Stimulated activated CD4-positive, alpha-beta T cell treated with anti-CD3 and anti-CD28 coated beads, Interleukin-15, amount 100 ng/mL, for 1 hour (primary cell): ENCODE data around the gene NCKAP1.

ENCODE experiments used
- DNase-seq, 2 donors: peaks; one replicate each; pipeline ENCODE4 v3.0.0-alpha.2; 2020; ENCODE audit warnings: low read depth in 1 of 2, low spot score in 1 of 2

NCKAP1 gene

GRCh38 chr2:182952741-182953450, 85.4 kb downstream of the NCKAP1 start:
- no peak for DNase-seq

- no peak for DNase-seq
Measured at GRCh38 chr2:182951948-182952663, 86.2 kb downstream of the NCKAP1 start.

DNA sequence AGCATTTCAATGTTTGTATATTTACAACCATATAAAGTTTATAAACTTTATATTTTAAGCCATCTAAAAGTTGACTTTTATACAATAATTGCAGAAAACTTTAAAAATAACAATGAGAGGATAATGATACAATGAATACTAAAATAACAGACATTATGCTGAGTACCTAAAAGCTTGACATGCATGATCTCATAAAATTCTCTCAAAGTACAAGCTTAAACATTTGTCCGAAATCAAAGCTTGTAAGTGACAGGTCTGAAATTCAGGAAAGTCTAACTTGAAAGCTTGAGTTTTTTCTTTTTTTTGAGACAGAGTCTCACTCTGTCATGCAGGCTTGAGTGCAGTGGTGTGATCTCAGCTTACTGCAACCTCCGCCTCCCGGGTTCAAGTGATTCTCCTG, 87.7 kb downstream of the NCKAP1 start:
- no peak for DNase-seq

- DNase-seq = no peak
Measured at GRCh38 chr2:182949572-182950189, 88.6 kb downstream of the NCKAP1 start.

- DNase-seq = no peak
Measured at GRCh38 chr2:182949052-182949451, 89.2 kb downstream of the NCKAP1 start.

DNA sequence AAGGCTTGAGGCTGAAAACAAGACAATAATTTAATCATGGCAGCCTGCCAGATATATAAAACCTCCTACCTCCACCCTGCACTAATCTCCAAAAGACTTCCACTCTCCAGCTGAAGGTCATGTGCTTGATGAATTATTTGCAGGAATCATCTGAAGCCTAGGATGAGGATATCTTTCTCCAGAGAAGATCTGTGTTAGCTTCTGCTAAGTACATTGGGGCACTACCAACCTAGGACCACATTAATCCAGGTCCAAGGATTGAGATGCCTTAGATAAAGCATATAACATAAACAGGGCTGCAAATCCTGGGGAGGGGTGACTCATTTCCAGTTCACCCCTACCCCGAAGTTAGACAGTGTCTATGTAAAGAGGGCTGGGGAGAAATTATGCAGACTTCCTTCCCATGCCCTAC, 91.3 kb downstream of the NCKAP1 start:
- no peak for DNase-seq

GRCh38 chr2:182943339-182943738, 94.9 kb downstream of the NCKAP1 start:
- DNase-seq = no peak

DNA sequence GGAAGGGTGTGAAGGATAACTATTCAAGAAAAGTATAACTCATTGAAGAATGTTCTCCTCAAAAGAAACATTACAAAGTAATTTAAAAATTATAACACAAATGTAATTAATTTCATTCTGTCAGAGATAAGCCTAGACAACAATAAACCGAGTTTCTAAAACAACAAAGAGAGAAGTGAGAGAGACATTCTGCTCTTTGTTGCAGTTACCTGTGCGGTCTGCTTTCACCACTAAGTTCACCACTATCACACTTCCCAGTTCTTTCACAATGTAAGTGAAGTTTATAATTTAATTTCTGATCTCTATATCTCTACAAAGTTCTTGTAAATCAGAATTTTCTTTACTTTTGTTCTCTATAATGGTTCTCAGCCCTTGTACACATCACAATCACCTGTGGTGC, 95.5 kb downstream of the NCKAP1 start:
- DNase-seq = no peak

DNA sequence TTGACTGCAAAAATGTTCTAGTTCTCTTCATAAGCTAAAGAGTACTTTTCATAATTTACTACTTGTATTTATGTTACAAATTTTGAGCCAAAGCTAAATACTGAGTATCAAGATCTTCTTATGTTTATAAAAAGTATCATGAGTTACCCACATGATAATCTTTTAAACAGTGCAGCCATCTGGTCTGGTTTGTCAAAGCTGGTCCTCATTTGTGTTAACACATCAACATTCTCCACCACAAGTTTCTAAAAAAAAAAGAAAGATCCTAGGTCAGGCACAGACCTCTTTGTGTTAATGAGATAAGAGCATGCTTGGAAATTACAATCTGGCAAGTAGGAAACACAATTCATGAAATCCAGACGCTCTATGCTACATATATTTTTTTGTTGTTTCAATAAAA, 96.3 kb downstream of the NCKAP1 start:
- no peak for DNase-seq

DNA sequence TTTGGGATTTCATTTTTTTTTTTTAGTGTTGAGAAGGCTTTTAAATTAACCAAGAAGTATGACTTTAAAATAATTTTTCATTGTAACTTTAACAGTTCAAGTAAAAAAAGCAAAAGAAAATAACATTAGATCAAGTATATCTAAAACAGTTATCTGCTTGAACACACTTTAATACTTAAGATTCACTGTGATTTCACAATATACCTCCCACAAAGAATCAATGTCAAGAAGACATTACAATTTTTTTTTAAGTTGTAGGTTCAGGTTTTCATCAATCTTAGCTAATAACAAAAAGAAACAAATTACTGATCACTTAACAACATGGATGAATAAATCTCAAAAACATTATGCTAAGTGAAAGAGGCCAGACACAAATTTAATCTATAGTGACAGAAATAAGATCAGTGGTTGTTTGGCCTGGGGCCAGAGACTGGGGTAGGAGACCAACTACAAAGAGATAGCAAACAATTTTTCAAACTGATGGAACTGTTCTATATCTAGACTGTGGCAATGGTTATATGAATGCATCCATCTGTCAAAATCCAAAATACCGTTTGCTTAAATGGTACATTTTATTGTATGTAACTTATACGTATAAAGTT, 97.0 kb downstream of the NCKAP1 start:
- no peak for DNase-seq

DNA sequence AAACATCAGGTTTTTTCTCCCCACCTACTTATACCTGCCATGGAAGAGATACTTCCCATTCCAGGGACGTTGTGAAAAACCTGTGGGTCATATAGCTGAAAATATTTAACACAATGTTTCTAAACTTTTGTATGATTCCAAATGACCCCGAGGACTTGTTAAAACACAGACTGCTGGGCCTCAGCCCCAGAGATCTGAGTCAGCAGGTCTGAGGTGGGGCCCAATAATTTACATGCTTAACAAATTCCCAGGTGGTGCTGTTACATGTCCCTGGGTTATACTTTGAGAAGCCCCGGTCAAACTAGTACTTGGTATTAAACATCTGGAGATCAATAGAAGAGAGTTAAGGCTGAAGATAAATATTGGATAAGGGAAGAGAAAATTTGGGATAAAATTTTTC, 100.4 kb downstream of the NCKAP1 start:
- DNase-seq = no peak

- no peak for DNase-seq
Measured at GRCh38 chr2:182933629-182934028, 104.6 kb downstream of the NCKAP1 start.

DNA sequence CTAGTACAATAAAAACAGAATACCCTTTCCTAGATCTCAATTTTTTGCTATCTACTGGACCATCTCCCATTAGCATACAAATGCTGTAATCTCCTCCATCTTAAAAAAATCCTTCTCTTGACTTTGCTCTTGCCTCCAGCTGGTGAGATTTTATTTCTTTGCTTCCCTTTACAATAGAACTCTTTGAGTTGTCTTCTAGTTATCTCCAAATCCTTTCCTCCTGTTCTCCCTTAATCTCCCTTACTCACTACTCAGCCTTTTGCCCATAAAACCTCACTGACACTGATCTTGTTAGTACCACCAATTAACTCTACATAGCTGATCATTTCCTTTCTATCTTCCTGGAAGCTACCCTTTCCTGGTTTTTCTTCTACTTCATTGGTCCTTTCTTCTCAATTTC, 108.3 kb downstream of the NCKAP1 start:
- no peak for DNase-seq

GRCh38 chr2:182924306-182924705, 114.0 kb downstream of the NCKAP1 start:
- no peak for DNase-seq

GRCh38 chr2:182921234-182921633, 117.0 kb downstream of the NCKAP1 start:
- DNase-seq = no peak

- no peak for DNase-seq
Measured at GRCh38 chr2:182920631-182921056, 117.6 kb downstream of the NCKAP1 start.

GRCh38 chr2:182920089-182920488, 118.2 kb downstream of the NCKAP1 start:
- DNase-seq = no peak

GRCh38 chr2:182918961-182919652, 119.2 kb downstream of the NCKAP1 start:
- no peak for DNase-seq

DNA sequence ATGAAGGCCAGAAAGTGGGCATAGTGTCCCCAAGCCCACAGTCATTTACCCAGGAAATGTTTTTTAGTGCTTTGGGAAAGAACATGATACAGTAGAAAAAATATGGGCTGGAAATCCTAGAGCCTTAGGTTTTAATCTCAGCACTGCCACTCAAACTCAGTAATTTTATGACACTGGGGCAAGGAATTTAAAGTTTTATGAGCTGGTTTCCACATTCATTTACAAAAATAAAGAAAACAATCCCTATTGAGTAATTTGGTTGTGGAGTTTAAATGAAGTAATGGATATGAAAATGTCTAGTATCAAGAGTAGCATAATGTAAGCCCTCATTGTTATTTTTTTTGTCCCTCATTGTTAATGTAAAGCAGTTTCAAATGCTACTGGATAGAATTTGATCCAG, 120.3 kb downstream of the NCKAP1 start:
- no peak for DNase-seq

- no peak for DNase-seq
Measured at GRCh38 chr2:182916417-182916816, 121.8 kb downstream of the NCKAP1 start.
